Prostate gland (tissue), 2 donors: ENCODE data around the gene SEL1L3.

Source experiments
- CTCF ChIP-seq, 4 experiments: fragments of 200-600 bp in 2 of 4; fragments of 450-650 bp in 2 of 4; sonication (generic) in 2 of 4; IDR thresholded peaks; 1 replicate in 3 of 4; 2 replicates in 1 of 4; pipeline ENCODE4 v1.5.1; 2016 to 2019; ENCODE audit warnings: antibody characterized with exemption in 4 of 4, mild to moderate bottlenecking in 2 of 4, moderate library complexity in 2 of 4
- POLR2A ChIP-seq: fragments of 450-650 bp; IDR thresholded peaks from one replicate; pipeline ENCODE4 v1.6.1; 2016; ENCODE audit warnings: antibody characterized with exemption, mild to moderate bottlenecking
- POLR2AphosphoS5 ChIP-seq: sonication (generic); formaldehyde crosslinking; IDR thresholded peaks from one replicate; pipeline ENCODE4 v1.6.1; 2017; ENCODE audit warnings: antibody characterized with exemption

GRCh38 chr4:25757452-25757851 lies 105.3 kb downstream of the SEL1L3 start:
- TF ChIP-seq CTCF (IDR thresholded peaks at IDR 0.05), result no peak
- no peak for TF ChIP-seq POLR2AphosphoS5
- TF ChIP-seq POLR2A, result no peak
